Keratinocyte (primary cell): ENCODE measurements around the gene P4HB. TPM values are rescaled to one million over a fixed set of nuclear protein-coding genes. Genes with fewer than 3 reads are reported as not detected.

ENCODE experiments used
- DNase-seq: peaks from one replicate; pipeline ENCODE4 v3.0.0-alpha.2; 2011; ENCODE audit warnings: low read depth, missing footprints, low spot score
- FAIRE-seq: peaks from 2 replicates; lab custom pipeline; 2011; peaks lifted over from hg19 to GRCh38; lab: Jason Lieb, UNC
- H2AFZ ChIP-seq: 2 replicates; pipeline ENCODE4 v1.6.0; 2012; ENCODE audit warnings: low read length, control low read depth, inconsistent platforms; ENCODE audit not compliant: control insufficient read depth
- H3K27ac ChIP-seq: 2 replicates; pipeline ENCODE4 v1.5.1; 2011; ENCODE audit warnings: low read length; ENCODE audit not compliant: control insufficient read depth, insufficient read depth
- H3K27me3 ChIP-seq: 3 replicates; pipeline ENCODE4 v1.6.0; 2011; ENCODE audit warnings: low read length; ENCODE audit not compliant: control insufficient read depth, insufficient read depth; ENCODE audit errors: extremely low read depth
- H3K36me3 ChIP-seq, 2 experiments: 2 replicates in 1 of 2; 3 replicates in 1 of 2; pipeline ENCODE4 v1.5.1; 2011; ENCODE audit warnings: low read length in 2 of 2, mild to moderate bottlenecking in 1 of 2; ENCODE audit not compliant: control insufficient read depth in 2 of 2, insufficient read depth in 2 of 2; ENCODE audit errors: extremely low read depth in 1 of 2
- H3K4me1 ChIP-seq: 3 replicates; pipeline ENCODE4 v1.5.1; 2011; ENCODE audit warnings: low read length; ENCODE audit not compliant: control insufficient read depth, insufficient read depth; ENCODE audit errors: extremely low read depth
- H3K4me2 ChIP-seq: 3 replicates; pipeline ENCODE4 v1.6.0; 2011; ENCODE audit warnings: low read depth, low read length; ENCODE audit not compliant: control insufficient read depth, insufficient read depth; ENCODE audit errors: extremely low read depth
- H3K4me3 ChIP-seq, 3 experiments: fragments of 200-600 bp in 1 of 3; sonication (generic) in 1 of 3; 2 replicates in 2 of 3; 3 replicates in 1 of 3; pipeline ENCODE4 v1.5.1; 2011 to 2016; ENCODE audit warnings: low read length in 3 of 3, mild to moderate bottlenecking in 3 of 3, control low read depth in 2 of 3, inconsistent platforms in 1 of 3, low read depth in 1 of 3, mixed read lengths in 1 of 3, mixed run types in 1 of 3, moderate library complexity in 1 of 3; ENCODE audit not compliant: control insufficient read depth in 2 of 3, insufficient read depth in 2 of 3; ENCODE audit errors: extremely low read depth in 1 of 3
- H3K79me2 ChIP-seq: 2 replicates; pipeline ENCODE4 v1.6.0; 2012; ENCODE audit warnings: low read length; ENCODE audit not compliant: control insufficient read depth, insufficient read depth
- H3K9ac ChIP-seq: 3 replicates; pipeline ENCODE4 v1.6.0; 2011; ENCODE audit warnings: low read length; ENCODE audit not compliant: control insufficient read depth, insufficient read depth; ENCODE audit errors: extremely low read depth
- H3K9me1 ChIP-seq: 3 replicates; pipeline ENCODE4 v1.6.0; 2011; ENCODE audit warnings: low read length; ENCODE audit not compliant: control insufficient read depth, insufficient read depth; ENCODE audit errors: extremely low read depth
- H3K9me3 ChIP-seq: 2 replicates; pipeline ENCODE4 v1.5.1; 2012; ENCODE audit warnings: low read depth, low read length; ENCODE audit not compliant: control insufficient read depth
- H4K20me1 ChIP-seq: 3 replicates; pipeline ENCODE4 v1.6.0; 2011; ENCODE audit warnings: low read length; ENCODE audit not compliant: control insufficient read depth, insufficient read depth; ENCODE audit errors: extremely low read depth
- EZH2 ChIP-seq: IDR thresholded peaks from one replicate; pipeline ENCODE4 v1.6.1; 2012; ENCODE audit warnings: inconsistent platforms, mild to moderate bottlenecking, low read length, moderate library complexity
- dilution Hi-C: fragments of 300-500 bp; cut with MboI; formaldehyde crosslinking; loops from one replicate; pipeline ENCODE4 v1.7.0; 2020; ENCODE audit warnings: low sequenced_read_pairs; ENCODE audit not compliant: extremely low pct_ligation_motif_present
- polyA plus RNA-seq, 5 experiments: library from polyadenylated mRNA; depleted of rRNA in 3 of 5; stranded (reverse) in 3 of 5; stranded (forward) in 1 of 5; unstranded in 1 of 5; fragments of >200 nt; gene quantifications; 1 replicate in 1 of 5; 2 replicates in 3 of 5; 3 replicates in 1 of 5; pipeline versions ENCODE4 v1.2.1 to v1.2.3, GENCODE V29; 2011 to 2012; ENCODE audit warnings: missing spikeins in 2 of 5, low read depth in 1 of 5, low replicate concordance in 1 of 5
- TF ChIP-seq, protein P1 (sequence below), 3 experiments: IDR thresholded peaks in 1 of 3; conservative IDR thresholded peaks in 1 of 3; optimal IDR thresholded peaks in 1 of 3; 2 replicates in 2 of 3; 3 replicates in 1 of 3; pipeline versions ENCODE3 to v1.5.1; 2011; ENCODE audit warnings: low read length in 3 of 3, mild to moderate bottlenecking in 3 of 3, moderate library complexity in 2 of 3, control low read depth in 1 of 3, inconsistent platforms in 1 of 3; ENCODE audit not compliant: insufficient read depth in 2 of 3; ENCODE audit errors: extremely low read depth in 1 of 3

Gene P4HB
- polyA plus RNA-seq, 1 donor (not counting 4 experiments of a cell fraction or from before 2014, with no cell fraction given) = 149 TPM

DNA sequence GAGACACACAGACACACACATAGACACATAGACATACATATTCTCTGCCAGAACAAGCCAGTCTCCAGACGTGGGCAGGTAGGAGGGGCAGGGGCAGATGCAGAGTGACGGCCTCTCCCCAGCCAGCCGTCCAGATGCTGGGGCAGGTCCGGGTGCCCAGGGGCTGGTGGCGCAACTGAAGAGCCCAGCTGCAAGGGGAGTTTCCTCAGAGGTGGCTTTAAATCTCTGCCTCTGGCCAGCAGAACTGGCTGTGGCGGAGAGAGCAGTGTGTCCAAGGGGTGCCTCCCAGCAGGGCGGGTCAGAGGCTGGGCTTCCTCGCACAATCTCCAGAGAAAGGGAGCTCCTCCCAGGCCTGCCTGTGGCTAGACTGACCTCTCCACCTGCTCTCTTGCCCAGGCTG, 65.8 kb downstream of the P4HB start:
- Histone ChIP-seq H3K27ac (no peak overlapping the region), H3K79me2 (no peaks in the 10 kb centered on the region), H3K9me1 (no peaks in the 10 kb centered on the region), H3K27me3 (no peaks in the 10 kb centered on the region), H3K4me2 (no peak overlapping the region), H3K9ac (no peak overlapping the region), H4K20me1 (no peaks in the 10 kb centered on the region), H3K4me1 (no peaks in the 10 kb centered on the region), H3K9me3 (no peaks in the 10 kb centered on the region), H3K36me3 (no peaks in the 10 kb centered on the region), H3K4me3 (no peak overlapping the region), H2AFZ (no peak overlapping the region)
- FAIRE-seq (no peak), DNase-seq (no peak)
- TF ChIP-seq, protein P1, sequence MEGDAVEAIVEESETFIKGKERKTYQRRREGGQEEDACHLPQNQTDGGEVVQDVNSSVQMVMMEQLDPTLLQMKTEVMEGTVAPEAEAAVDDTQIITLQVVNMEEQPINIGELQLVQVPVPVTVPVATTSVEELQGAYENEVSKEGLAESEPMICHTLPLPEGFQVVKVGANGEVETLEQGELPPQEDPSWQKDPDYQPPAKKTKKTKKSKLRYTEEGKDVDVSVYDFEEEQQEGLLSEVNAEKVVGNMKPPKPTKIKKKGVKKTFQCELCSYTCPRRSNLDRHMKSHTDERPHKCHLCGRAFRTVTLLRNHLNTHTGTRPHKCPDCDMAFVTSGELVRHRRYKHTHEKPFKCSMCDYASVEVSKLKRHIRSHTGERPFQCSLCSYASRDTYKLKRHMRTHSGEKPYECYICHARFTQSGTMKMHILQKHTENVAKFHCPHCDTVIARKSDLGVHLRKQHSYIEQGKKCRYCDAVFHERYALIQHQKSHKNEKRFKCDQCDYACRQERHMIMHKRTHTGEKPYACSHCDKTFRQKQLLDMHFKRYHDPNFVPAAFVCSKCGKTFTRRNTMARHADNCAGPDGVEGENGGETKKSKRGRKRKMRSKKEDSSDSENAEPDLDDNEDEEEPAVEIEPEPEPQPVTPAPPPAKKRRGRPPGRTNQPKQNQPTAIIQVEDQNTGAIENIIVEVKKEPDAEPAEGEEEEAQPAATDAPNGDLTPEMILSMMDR (optimal IDR thresholded peaks at IDR 0.05 in 1 of 3, IDR thresholded peaks at IDR 0.05 in 1 of 3, conservative IDR thresholded peaks at IDR 0.05 in 1 of 3; ENCODE audit: extremely low read depth in 1 of 3, insufficient read depth in 2 of 3, low read length in 3 of 3) = no peak
- no peak for TF ChIP-seq EZH2
- dilution Hi-C loops = no loop called here

DNA sequence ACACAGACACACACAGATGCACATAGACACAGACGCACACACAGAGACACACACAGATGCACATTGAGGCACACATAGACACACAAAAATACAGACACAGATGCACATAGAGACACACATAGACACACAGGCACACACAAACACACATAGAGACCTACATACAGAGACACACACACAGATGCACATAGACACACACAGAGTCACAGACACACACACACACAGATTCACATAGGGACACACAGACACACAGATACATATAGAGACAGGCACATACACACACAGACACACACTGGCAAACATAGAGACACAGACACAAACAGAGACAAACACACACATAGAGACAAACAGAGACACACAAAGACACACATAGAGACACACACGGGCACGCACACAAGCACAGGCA, 66.3 kb downstream of the P4HB start:
- Histone ChIP-seq H3K9ac (no peak overlapping the region), H3K9me1 (no peaks in the 10 kb centered on the region), H3K4me3 (no peak overlapping the region), H3K4me2 (no peak overlapping the region), H3K36me3 (no peaks in the 10 kb centered on the region), H3K27ac (no peak overlapping the region), H4K20me1 (no peaks in the 10 kb centered on the region), H3K9me3 (no peaks in the 10 kb centered on the region), H3K79me2 (no peaks in the 10 kb centered on the region), H2AFZ (no peak overlapping the region), H3K27me3 (no peaks in the 10 kb centered on the region), H3K4me1 (no peaks in the 10 kb centered on the region)
- no peak for FAIRE-seq
- dilution Hi-C loops = no loop called here
- DNase-seq = no peak
- TF ChIP-seq, protein P1 (optimal IDR thresholded peaks at IDR 0.05 in 1 of 3, IDR thresholded peaks at IDR 0.05 in 1 of 3, conservative IDR thresholded peaks at IDR 0.05 in 1 of 3; ENCODE audit: extremely low read depth in 1 of 3, insufficient read depth in 2 of 3, low read length in 3 of 3) = no peak
- no peak for TF ChIP-seq EZH2

Other genes with a start within 250 kb of the P4HB start
- 64.0 to 76.2 TPM (median 71.7 TPM) in 3 replicates for gene NPLOC4, start 223.4 kb downstream of the P4HB start, polyA plus RNA-seq
- gene TSPAN10, start 223.3 kb downstream of the P4HB start, polyA plus RNA-seq = 0.89 to 2.9 TPM (median 1.3 TPM) in 3 replicates
- gene PDE6G, start 204.0 kb downstream of the P4HB start, polyA plus RNA-seq = 0.24 TPM in 1 of 3 replicates, not detected in the others
- gene OXLD1, start 193.9 kb downstream of the P4HB start, polyA plus RNA-seq = 14.7 to 37.4 TPM (median 16.3 TPM) in 3 replicates
- gene CCDC137, start 193.8 kb downstream of the P4HB start, polyA plus RNA-seq = 15.4 to 22.3 TPM (median 17.2 TPM) in 3 replicates
- 46.5 to 58.3 TPM (median 48.7 TPM) in 3 replicates for gene ARL16, start 176.7 kb downstream of the P4HB start, polyA plus RNA-seq
- 79.6 to 84.1 TPM (median 81.9 TPM) in 3 replicates for gene HGS, start 176.5 kb downstream of the P4HB start, polyA plus RNA-seq
- 78.5 to 96.8 TPM (median 84.2 TPM) in 3 replicates for gene MRPL12, start 157.2 kb downstream of the P4HB start, polyA plus RNA-seq
- gene SLC25A10, start 148.3 kb downstream of the P4HB start, polyA plus RNA-seq = 12.7 to 18.0 TPM (median 15.9 TPM) in 3 replicates
- not detected in 3 replicates for gene GCGR, start 56.4 kb downstream of the P4HB start, polyA plus RNA-seq
- gene MCRIP1, start 27.2 kb downstream of the P4HB start, polyA plus RNA-seq = 17.7 to 29.1 TPM (median 24.4 TPM) in 3 replicates
- gene PPP1R27, start 25.5 kb downstream of the P4HB start, polyA plus RNA-seq = 0.12 to 0.99 TPM in 2 of 3 replicates, not detected in the other
- 51.7 to 280 TPM (median 65.7 TPM) in 3 replicates for gene ARHGDIA, start 10.8 kb upstream of the P4HB start, polyA plus RNA-seq
- 49.6 to 84.5 TPM (median 68.3 TPM) in 3 replicates for gene ALYREF, start 31.1 kb upstream of the P4HB start, polyA plus RNA-seq
- 195 to 269 TPM (median 230 TPM) in 3 replicates for gene ANAPC11, start 31.2 kb upstream of the P4HB start, polyA plus RNA-seq
- 0.07 TPM in 1 of 3 replicates, not detected in the others for gene NPB, start 41.7 kb upstream of the P4HB start, polyA plus RNA-seq
- gene PCYT2, start 50.9 kb upstream of the P4HB start, polyA plus RNA-seq = 38.1 to 47.6 TPM (median 45.8 TPM) in 3 replicates
- 6.9 to 11.9 TPM (median 7.4 TPM) in 3 replicates for gene SIRT7, start 57.6 kb upstream of the P4HB start, polyA plus RNA-seq
- 8.3 to 12.1 TPM (median 9.4 TPM) in 3 replicates for gene MAFG, start 67.2 kb upstream of the P4HB start, polyA plus RNA-seq
- 22.2 to 27.9 TPM (median 27.9 TPM) in 3 replicates for gene PYCR1, start 76.8 kb upstream of the P4HB start, polyA plus RNA-seq
- not detected in 3 replicates for gene MYADML2, start 86.7 kb upstream of the P4HB start, polyA plus RNA-seq
- gene NOTUM, start 100.7 kb upstream of the P4HB start, polyA plus RNA-seq = not detected in 3 replicates
- gene ASPSCR1, start 117.1 kb upstream of the P4HB start, polyA plus RNA-seq = 5.2 to 8.3 TPM (median 6.7 TPM) in 3 replicates
- 38.3 to 52.0 TPM (median 48.2 TPM) in 3 replicates for gene CENPX, start 162.3 kb upstream of the P4HB start, polyA plus RNA-seq
- gene LRRC45, start 162.8 kb upstream of the P4HB start, polyA plus RNA-seq = 2.5 to 3.6 TPM (median 2.9 TPM) in 3 replicates
- 10.2 to 23.0 TPM (median 12.3 TPM) in 3 replicates for gene RAC3, start 171.1 kb upstream of the P4HB start, polyA plus RNA-seq
- 45.4 to 73.6 TPM (median 64.0 TPM) in 3 replicates for gene DCXR, start 177.2 kb upstream of the P4HB start, polyA plus RNA-seq
- gene RFNG, start 191.3 kb upstream of the P4HB start, polyA plus RNA-seq = 10.2 to 25.3 TPM (median 13.6 TPM) in 3 replicates
- gene GPS1, start 191.4 kb upstream of the P4HB start, polyA plus RNA-seq = 60.4 to 99.3 TPM (median 81.7 TPM) in 3 replicates
- gene DUS1L, start 205.3 kb upstream of the P4HB start, polyA plus RNA-seq = 49.1 to 68.3 TPM (median 52.0 TPM) in 3 replicates
- gene FASN, start 237.7 kb upstream of the P4HB start, polyA plus RNA-seq = 44.7 to 137 TPM (median 55.7 TPM) in 3 replicates